Ovary (tissue), 3 donors: ENCODE data around the gene BRIP1.

ENCODE experiments used
- EP300 ChIP-seq: sonication (generic); formaldehyde crosslinking; IDR thresholded peaks from one replicate; pipeline ENCODE4 v1.6.1; 2017; ENCODE audit warnings: antibody characterized with exemption
- TF ChIP-seq, protein P1 (sequence below), 3 donors: fragments of 450-650 bp in 2 of 3; fragments of 200-600 bp in 1 of 3; IDR thresholded peaks; one replicate each; pipeline versions ENCODE4 v1.5.1 to v1.8.0; 2016 to 2022; ENCODE audit warnings: antibody characterized with exemption in 3 of 3, mild to moderate bottlenecking in 1 of 3
- donor health status: DM: no; HTN: no; CAD: no.

DNA sequence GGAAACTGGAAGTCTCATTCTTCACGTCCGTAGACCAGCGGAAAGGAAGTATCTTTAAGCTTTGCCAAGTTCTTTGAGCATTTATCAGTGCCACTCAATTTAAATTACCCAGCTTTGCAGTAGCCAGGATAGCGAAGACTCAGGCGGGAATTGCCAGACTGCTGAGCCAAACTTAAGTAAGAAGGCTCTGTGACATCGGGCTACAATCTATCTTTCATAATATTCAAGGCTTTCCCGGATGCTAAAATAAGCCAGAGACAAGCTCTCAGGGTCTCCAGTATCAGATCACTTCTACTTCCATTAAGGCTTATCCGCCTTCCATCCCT, 436 bp upstream of the BRIP1 start:
- TF ChIP-seq, protein P1, sequence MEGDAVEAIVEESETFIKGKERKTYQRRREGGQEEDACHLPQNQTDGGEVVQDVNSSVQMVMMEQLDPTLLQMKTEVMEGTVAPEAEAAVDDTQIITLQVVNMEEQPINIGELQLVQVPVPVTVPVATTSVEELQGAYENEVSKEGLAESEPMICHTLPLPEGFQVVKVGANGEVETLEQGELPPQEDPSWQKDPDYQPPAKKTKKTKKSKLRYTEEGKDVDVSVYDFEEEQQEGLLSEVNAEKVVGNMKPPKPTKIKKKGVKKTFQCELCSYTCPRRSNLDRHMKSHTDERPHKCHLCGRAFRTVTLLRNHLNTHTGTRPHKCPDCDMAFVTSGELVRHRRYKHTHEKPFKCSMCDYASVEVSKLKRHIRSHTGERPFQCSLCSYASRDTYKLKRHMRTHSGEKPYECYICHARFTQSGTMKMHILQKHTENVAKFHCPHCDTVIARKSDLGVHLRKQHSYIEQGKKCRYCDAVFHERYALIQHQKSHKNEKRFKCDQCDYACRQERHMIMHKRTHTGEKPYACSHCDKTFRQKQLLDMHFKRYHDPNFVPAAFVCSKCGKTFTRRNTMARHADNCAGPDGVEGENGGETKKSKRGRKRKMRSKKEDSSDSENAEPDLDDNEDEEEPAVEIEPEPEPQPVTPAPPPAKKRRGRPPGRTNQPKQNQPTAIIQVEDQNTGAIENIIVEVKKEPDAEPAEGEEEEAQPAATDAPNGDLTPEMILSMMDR (IDR thresholded peaks at IDR 0.05) = no peak
- no peak for TF ChIP-seq EP300
